IMR-90 (cell line): Measurements from ENCODE around the gene GPR160. TPM values are rescaled to one million over a fixed set of nuclear protein-coding genes. Genes with fewer than 3 reads are reported as not detected.

Experiments
- ATAC-seq: fragments of 200-7000 bp; cut with Tn5 transposase; 2 replicates; pipeline ENCODE4 v1.9.1; 2020; ENCODE audit warnings: low read depth, mild to moderate bottlenecking, moderate library complexity
- BruUV-seq: library from RNA; stranded (reverse); fragments of 400-500 nt; replicated peaks from 2 replicates; lab custom pipeline; 2021; lab: Mats Ljungman, UMichigan
- CTCF ChIA-PET: fragments of 300-600 bp; formaldehyde crosslinking; extraction: SDS; loops from one replicate; lab custom pipeline; 2021; ENCODE audit warnings: antibody characterized with exemption; lab: Yijun Ruan, JAX
- POLR2A ChIA-PET: fragments of 300-600 bp; sonication (Branson Sonifier 250); formaldehyde crosslinking; loops from one replicate; lab custom pipeline; 2022; ENCODE audit warnings: antibody characterized with exemption; ENCODE audit not compliant: unreplicated experiment; lab: Charles Lee
- DNase-seq: peaks from one replicate; pipeline ENCODE4 v3.0.0; 2013
- H2AFZ ChIP-seq: replicated peaks from 2 replicates; pipeline ENCODE3; 2013; ENCODE audit warnings: low read length, mild to moderate bottlenecking; ENCODE audit not compliant: poor library complexity
- H2AK5ac ChIP-seq: 2 replicates; pipeline ENCODE4 v1.6.1; 2013; ENCODE audit warnings: low read depth, low read length, inconsistent platforms
- H2AK9ac ChIP-seq: replicated peaks from 2 replicates; pipeline ENCODE3; 2013; ENCODE audit warnings: mild to moderate bottlenecking, low read depth, low read length, moderate library complexity; ENCODE audit not compliant: poor library complexity
- H2BK120ac ChIP-seq: 2 replicates; pipeline ENCODE4 v1.6.1; 2013; ENCODE audit warnings: low read depth, low read length, inconsistent platforms
- H2BK15ac ChIP-seq: 3 replicates; pipeline ENCODE4 v1.6.1; 2013; ENCODE audit warnings: low read depth, low read length, inconsistent platforms
- H2BK20ac ChIP-seq: 2 replicates; pipeline ENCODE4 v1.6.1; 2013; ENCODE audit warnings: low read depth, mild to moderate bottlenecking, inconsistent platforms, low read length, moderate library complexity
- H2BK5ac ChIP-seq: 2 replicates; pipeline ENCODE4 v1.6.1; 2013; ENCODE audit warnings: mild to moderate bottlenecking, low read depth, low read length, inconsistent platforms; ENCODE audit not compliant: poor library complexity, severe bottlenecking
- H3K14ac ChIP-seq: replicated peaks from 2 replicates; pipeline ENCODE4 v1.6.1; 2013; ENCODE audit warnings: low read depth, low read length, inconsistent platforms
- H3K18ac ChIP-seq: 2 replicates; pipeline ENCODE4 v1.6.1; 2013; ENCODE audit warnings: low read depth, low read length, control low read depth
- H3K23ac ChIP-seq: 2 replicates; pipeline ENCODE4 v1.6.1; 2013; ENCODE audit warnings: low read depth, low read length, inconsistent platforms
- H3K27ac ChIP-seq: 2 replicates; pipeline ENCODE4 v1.5.1; 2013; ENCODE audit warnings: mild to moderate bottlenecking, control low read depth, low read length; ENCODE audit not compliant: insufficient read depth
- H3K27me3 ChIP-seq: 2 replicates; pipeline ENCODE4 v1.6.1; 2013; ENCODE audit warnings: low read length; ENCODE audit not compliant: control insufficient read depth, insufficient read depth
- H3K36me3 ChIP-seq: 2 replicates; pipeline ENCODE4 v1.6.1; 2013; ENCODE audit warnings: low read length, mixed read lengths; ENCODE audit not compliant: control insufficient read depth, insufficient read depth
- H3K4ac ChIP-seq: 2 replicates; pipeline ENCODE4 v1.6.1; 2013; ENCODE audit warnings: low read depth, low read length, inconsistent platforms
- H3K4me1 ChIP-seq: 2 replicates; pipeline ENCODE4 v1.6.1; 2013; ENCODE audit warnings: low read length, mixed read lengths; ENCODE audit not compliant: control insufficient read depth, insufficient read depth
- H3K4me2 ChIP-seq: 2 replicates; pipeline ENCODE4 v1.6.1; 2013; ENCODE audit warnings: low read depth, mild to moderate bottlenecking, control low read depth, low read length, moderate library complexity
- H3K4me3 ChIP-seq: 2 replicates; pipeline ENCODE4 v1.5.1; 2013; ENCODE audit warnings: low read depth, mild to moderate bottlenecking, control low read depth, low read length, moderate library complexity; ENCODE audit not compliant: insufficient read depth
- H3K56ac ChIP-seq: 2 replicates; pipeline ENCODE4 v1.6.1; 2013; ENCODE audit warnings: low read length, inconsistent platforms; ENCODE audit not compliant: insufficient read depth; ENCODE audit errors: extremely low read depth
- H3K79me1 ChIP-seq, 2 experiments: 2 replicates each; pipeline ENCODE4 v1.6.1; 2013; ENCODE audit warnings: low read length in 2 of 2, inconsistent platforms in 1 of 2, low read depth in 1 of 2
- H3K9ac ChIP-seq: 2 replicates; pipeline ENCODE4 v1.6.1; 2013; ENCODE audit warnings: low read depth, low read length, control low read depth
- H3K9me1 ChIP-seq: 2 replicates; pipeline ENCODE4 v1.6.1; 2013; ENCODE audit warnings: low read length, inconsistent platforms; ENCODE audit not compliant: insufficient read depth
- H3K9me3 ChIP-seq: 2 replicates; pipeline ENCODE4 v1.6.1; 2013; ENCODE audit warnings: low read length; ENCODE audit not compliant: control insufficient read depth, insufficient read depth
- H4K20me1 ChIP-seq: 2 replicates; pipeline ENCODE4 v1.6.1; 2013; ENCODE audit warnings: low read length, inconsistent platforms; ENCODE audit not compliant: insufficient read depth
- H4K5ac ChIP-seq: 2 replicates; pipeline ENCODE4 v1.6.1; 2013; ENCODE audit warnings: mild to moderate bottlenecking, low read depth, low read length, control low read depth
- H4K8ac ChIP-seq, 2 experiments: 2 replicates each; pipeline ENCODE4 v1.6.1; 2013; ENCODE audit warnings: low read depth in 2 of 2, low read length in 2 of 2, control low read depth in 1 of 2, inconsistent platforms in 1 of 2
- H4K91ac ChIP-seq: 2 replicates; pipeline ENCODE4 v1.6.1; 2013; ENCODE audit warnings: low read depth, low read length, inconsistent platforms; ENCODE audit not compliant: insufficient read depth
- CTCF ChIP-seq: conservative IDR thresholded peaks from 2 replicates; pipeline ENCODE4 v1.5.1; 2012; ENCODE audit warnings: mild to moderate bottlenecking, low read depth, low read length, improper control_type of control experiment
- FOS ChIP-seq: fragments of 150-350 bp; IDR thresholded peaks from 2 replicates; pipeline ENCODE4 v1.6.1; 2016; ENCODE audit warnings: low read depth, low read length
- MAFK ChIP-seq: IDR thresholded peaks from 2 replicates; pipeline ENCODE4 v1.6.1; 2012; ENCODE audit warnings: low read depth, low read length, improper control_type of control experiment
- MAZ ChIP-seq: IDR thresholded peaks from 2 replicates; pipeline ENCODE4 v1.6.1; 2012; ENCODE audit warnings: low read depth, mild to moderate bottlenecking, low read length, improper control_type of control experiment, moderate library complexity, borderline replicate concordance
- NFE2L2 ChIP-seq: fragments of 150-350 bp; IDR thresholded peaks from 2 replicates; pipeline ENCODE4 v1.6.1; 2016; ENCODE audit warnings: low read depth, mild to moderate bottlenecking, low read length
- RCOR1 ChIP-seq: IDR thresholded peaks from 2 replicates; pipeline ENCODE4 v1.6.1; 2012; ENCODE audit warnings: mild to moderate bottlenecking, low read length, improper control_type of control experiment; ENCODE audit not compliant: insufficient replicate concordance
- SMC3 ChIP-seq: fragments of 150-350 bp; IDR thresholded peaks from 2 replicates; pipeline ENCODE4 v1.6.1; 2016; ENCODE audit warnings: low read depth, mild to moderate bottlenecking, antibody characterized with exemption, low read length, moderate library complexity
- WGBS, 2 experiments: methylation state at CpG; one replicate each; pipeline versions ENCODE4 v1.1.5 to v1.1.7; 2013; ENCODE audit warnings: missing lambda C conversion rate in 2 of 2; ENCODE audit not compliant: insufficient read length in 1 of 2; ENCODE audit errors: extremely low coverage in 2 of 2; 5-methylcytosine and 5-hydroxymethylcytosine counted together
- dilution Hi-C: fragments of 300-500 bp; cut with HindIII; formaldehyde crosslinking; loops from one replicate; pipeline ENCODE4 v1.14.3; 2018; ENCODE audit warnings: low sequenced_read_pairs; ENCODE audit not compliant: unreplicated experiment
- in situ Hi-C: fragments of 300-500 bp; cut with MboI; formaldehyde crosslinking; loops from 3 replicates; pipeline ENCODE4 v1.14.3; 2019; ENCODE audit warnings: low sequenced_read_pairs, inconsistent platforms, mixed read lengths
- intact Hi-C: fragments of 100-400 bp; cut with micrococcal nuclease; formaldehyde crosslinking; loops from 2 replicates; pipeline ENCODE4 v1.10.0; 2022
- polyA plus RNA-seq, 3 experiments: library from polyadenylated mRNA; depleted of rRNA; stranded (reverse); fragments of >200 nt; gene quantifications; 2 replicates each; pipeline ENCODE4 v1.2.3, GENCODE V29; 2012; ENCODE audit warnings: low replicate concordance in 1 of 3
- total RNA-seq: library from RNA; depleted of rRNA; stranded (reverse); fragments of >200 nt; gene quantifications from 2 replicates; pipeline ENCODE4 v1.2.3, GENCODE V29; 2012
- TF ChIP-seq, protein P1 (sequence below): fragments of 150-350 bp; IDR thresholded peaks from 2 replicates; pipeline ENCODE4 v1.6.1; 2017; ENCODE audit warnings: mild to moderate bottlenecking, antibody characterized with exemption, low read length, low read depth

Gene GPR160
- total and polyA plus RNA-seq, 2 of the 4 experiments (the other 2 are of a cell fraction) = 0.09 to 0.18 TPM

DNA sequence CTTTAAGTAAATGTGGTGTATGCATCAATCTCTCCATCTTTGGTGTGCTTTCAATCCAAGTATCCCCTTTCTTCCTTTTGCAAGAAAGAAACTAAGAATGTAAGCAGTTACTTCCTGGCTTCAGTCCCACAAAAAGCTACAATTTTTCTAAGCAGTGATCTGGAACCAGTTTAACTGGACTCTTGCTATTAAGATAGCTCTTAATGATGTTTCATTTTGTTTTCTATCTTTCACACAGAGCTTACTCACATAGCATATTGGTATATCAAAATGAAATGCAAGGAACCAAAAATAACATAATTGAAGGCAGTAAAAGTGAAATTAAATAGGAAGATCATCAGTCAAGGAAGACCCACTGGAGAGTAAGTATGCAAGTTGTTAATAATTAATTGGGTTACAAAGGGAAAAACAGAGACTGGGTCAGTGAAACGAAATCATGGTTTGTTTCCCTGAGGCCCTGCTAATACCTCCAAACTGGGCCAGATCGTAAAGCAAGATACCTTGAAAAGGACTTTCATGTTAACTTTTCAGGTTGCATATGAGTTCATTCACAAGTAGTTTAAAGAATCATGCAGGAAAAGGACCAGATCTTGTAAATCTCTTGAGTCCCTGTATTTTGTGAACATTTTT is 41.9 kb downstream of the GPR160 start:
- ChIA-PET CTCF (no interaction called here), POLR2A (no interaction called here)
- dilution Hi-C loops (no loop called here), intact Hi-C loops (no loop called here), in situ Hi-C loops (no loop called here)
- Histone ChIP-seq H3K18ac (no peak overlapping the region), H3K9ac (no peak overlapping the region), H4K20me1 (no peaks in the 10 kb centered on the region), H2AK5ac (no peak overlapping the region), H2BK5ac (no peak overlapping the region), H3K4me3 (no peak overlapping the region), H2AFZ (no peak overlapping the region), H3K36me3 (peaks cover 4% of the 10 kb centered on the region; the same call in 1 of the 2 replicates), H2AK9ac (no peak overlapping the region), H3K9me3 (no peaks in the 10 kb centered on the region), H2BK15ac (no peak overlapping the region), H3K27ac (no peak overlapping the region), H4K91ac (no peak overlapping the region), H2BK20ac (no peak overlapping the region), H3K56ac (no peak overlapping the region), H3K4me2 (no peak overlapping the region), H3K4ac (no peak overlapping the region), H4K8ac (no peak overlapping the region), H3K14ac (no peak overlapping the region), H4K5ac (no peak overlapping the region), H3K27me3 (no peaks in the 10 kb centered on the region), H3K9me1 (no peaks in the 10 kb centered on the region), H2BK120ac (no peak overlapping the region), H3K23ac (no peak overlapping the region), H3K79me1 (no peaks in the 10 kb centered on the region), H3K4me1 (peaks cover 1% of the 10 kb centered on the region; the same call in 1 of the 2 replicates)
- WGBS, 2 experiments = no CpG with 5 or more reads among the region's 2 CpGs
- TF ChIP-seq MAZ (no peak), NFE2L2 (no peak), FOS (no peak), SMC3 (no peak), RCOR1 (no peak), CTCF (no peak), MAFK (no peak)
- TF ChIP-seq, protein P1, sequence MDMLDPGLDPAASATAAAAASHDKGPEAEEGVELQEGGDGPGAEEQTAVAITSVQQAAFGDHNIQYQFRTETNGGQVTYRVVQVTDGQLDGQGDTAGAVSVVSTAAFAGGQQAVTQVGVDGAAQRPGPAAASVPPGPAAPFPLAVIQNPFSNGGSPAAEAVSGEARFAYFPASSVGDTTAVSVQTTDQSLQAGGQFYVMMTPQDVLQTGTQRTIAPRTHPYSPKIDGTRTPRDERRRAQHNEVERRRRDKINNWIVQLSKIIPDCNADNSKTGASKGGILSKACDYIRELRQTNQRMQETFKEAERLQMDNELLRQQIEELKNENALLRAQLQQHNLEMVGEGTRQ = no peak
- ATAC-seq = peak; percentile 24; the same call in 1 of the 2 replicates
- no TSS peak for BruUV-seq
- DNase-seq = peak; percentile 18
